ENCODE data around the gene ABTB2.
A peak's percentile ranks its signal among the peaks of the same experiment; 100 is the strongest.
"Not testable (repeated sequence)": the region's sequence is repeated elsewhere in the genome, so short reads cannot be mapped to it uniquely, and the experiment has no call there.

The ABTB2 gene

DNA sequence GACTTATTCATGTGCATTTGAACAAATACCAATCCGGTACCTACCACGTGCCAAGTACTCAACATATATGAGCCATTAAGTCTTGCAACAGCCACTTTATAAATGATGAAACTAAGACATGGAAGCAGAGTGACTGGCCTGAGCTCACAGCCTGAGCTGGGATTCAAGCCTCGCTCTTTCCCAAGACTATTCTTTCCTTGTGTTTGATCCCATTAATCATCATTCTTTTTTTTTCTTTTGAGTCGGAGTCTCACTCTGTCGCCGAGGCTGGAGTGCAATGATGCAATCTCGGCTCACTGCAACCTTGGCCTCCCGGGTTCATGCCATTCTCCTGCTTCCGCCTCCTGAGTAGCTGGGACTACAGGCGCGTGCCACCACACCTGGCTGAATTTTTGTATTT is 119.3 kb downstream of the ABTB2 start:
- DNase-seq (ENCODE audit: low read depth in 2 of 2) = no peak

GRCh38 chr11:34236572-34236971 is 121.2 kb downstream of the ABTB2 start:
- no peak for DNase-seq (ENCODE audit: low read depth in 2 of 2)

DNA sequence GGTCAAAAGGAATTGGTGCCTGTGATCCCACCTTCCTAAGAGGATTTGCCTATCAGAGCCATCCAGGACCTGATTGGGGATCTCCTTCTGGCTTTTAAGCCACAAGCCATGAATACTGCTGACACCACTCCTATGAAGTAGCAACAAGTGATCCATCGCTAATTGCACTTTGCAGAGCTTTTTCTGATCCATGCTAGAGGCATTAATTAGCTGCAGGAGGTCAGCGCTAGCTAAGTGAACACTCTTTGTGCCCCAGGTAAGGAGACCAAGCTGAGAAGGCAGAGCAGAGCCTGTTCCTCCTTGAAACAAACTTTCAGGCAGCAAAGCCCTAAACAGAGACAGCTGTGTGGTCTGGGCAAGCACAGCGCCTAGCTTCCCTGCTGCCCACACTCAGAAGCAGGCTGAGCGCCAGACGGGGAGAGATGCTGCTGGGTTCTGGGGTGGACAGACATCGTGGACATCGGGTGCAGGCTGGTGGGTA is 122.2 kb downstream of the ABTB2 start:
- DNase-seq (ENCODE audit: low read depth in 2 of 2) = no peak

GRCh38 chr11:34235189-34235588 is 122.6 kb downstream of the ABTB2 start:
- DNase-seq (ENCODE audit: low read depth in 2 of 2) = no peak

DNA sequence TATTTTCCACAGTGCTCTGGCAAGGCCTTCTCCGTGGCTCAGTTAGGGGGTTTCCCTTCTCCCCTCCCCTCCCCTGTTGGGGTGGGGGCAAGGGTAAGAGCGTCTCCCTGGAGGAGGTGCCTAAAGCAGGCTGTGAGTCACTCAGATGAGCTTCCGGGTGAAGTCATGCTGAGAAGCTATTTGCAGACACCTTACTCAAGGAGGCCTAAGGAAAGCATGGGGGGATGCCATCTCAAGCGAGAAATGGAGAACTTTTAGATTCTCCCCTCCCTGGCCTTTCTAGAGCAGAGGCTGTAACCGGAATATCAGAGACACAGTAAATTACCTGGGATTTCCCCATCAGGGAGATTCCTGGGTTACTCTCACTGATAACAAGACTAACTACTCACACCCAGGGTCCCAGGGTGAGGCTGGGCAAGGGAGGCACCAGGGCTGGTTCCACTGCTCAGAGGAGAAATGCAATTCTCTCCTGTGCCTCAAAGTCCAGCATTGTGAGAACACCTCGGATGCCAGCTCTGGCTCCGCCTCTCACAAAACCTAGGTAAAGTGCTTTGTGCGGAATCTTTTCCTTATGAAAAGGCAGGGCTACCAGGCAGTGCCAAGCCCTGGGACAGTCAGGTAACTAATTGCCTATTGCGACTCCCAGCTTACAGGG is 123.6 kb downstream of the ABTB2 start:
- peak; percentile 58 to 69 for DNase-seq (ENCODE audit: low read depth in 2 of 2)

- no peak for DNase-seq (ENCODE audit: low read depth in 2 of 2)
Observed at GRCh38 chr11:34233215-34233614, 124.6 kb downstream of the ABTB2 start.

DNA sequence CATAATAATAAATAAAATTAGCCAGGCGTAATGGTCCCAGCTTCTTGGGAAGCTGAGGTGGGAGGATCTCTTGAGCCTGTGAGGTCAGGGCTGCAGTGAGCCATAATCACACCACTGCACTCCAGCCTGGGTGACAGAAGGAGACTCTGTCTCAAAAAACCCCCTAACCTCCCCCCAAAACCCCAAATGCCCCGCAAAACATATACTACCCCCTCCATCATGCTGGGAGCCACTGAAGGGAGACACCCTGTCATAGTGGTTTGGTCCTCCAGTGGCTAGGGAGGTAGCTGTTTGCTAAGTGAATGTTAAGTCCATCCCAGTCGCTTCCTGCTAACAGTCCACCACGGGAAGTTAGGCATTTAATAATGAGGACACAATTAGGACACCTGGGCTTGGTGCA is 125.0 kb downstream of the ABTB2 start:
- no peak for DNase-seq (ENCODE audit: low read depth in 2 of 2)

- no peak for DNase-seq (ENCODE audit: low read depth in 2 of 2)
Observed at GRCh38 chr11:34226210-34226609, 131.6 kb downstream of the ABTB2 start.

DNA sequence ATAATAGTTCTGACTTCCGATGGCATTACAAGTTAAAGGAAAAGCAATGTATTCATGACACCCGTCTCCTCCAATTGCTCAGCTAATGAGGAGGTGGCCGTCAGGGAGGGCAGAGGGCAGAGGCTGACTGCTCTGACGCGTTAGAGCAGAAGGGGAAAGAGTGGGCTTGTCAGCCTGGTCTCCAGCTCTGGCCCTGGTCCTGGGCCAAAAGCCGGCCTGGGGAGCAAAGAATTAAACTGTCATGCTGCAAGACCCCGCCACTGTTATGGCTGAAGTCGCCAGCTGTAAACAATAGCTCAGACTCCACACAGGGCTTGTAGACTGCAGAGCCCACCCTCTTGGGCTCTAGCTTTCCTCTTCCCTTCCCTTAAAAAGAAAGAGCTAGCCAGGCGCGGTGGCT is 132.7 kb downstream of the ABTB2 start:
- DNase-seq (ENCODE audit: low read depth in 2 of 2) = no peak

DNA sequence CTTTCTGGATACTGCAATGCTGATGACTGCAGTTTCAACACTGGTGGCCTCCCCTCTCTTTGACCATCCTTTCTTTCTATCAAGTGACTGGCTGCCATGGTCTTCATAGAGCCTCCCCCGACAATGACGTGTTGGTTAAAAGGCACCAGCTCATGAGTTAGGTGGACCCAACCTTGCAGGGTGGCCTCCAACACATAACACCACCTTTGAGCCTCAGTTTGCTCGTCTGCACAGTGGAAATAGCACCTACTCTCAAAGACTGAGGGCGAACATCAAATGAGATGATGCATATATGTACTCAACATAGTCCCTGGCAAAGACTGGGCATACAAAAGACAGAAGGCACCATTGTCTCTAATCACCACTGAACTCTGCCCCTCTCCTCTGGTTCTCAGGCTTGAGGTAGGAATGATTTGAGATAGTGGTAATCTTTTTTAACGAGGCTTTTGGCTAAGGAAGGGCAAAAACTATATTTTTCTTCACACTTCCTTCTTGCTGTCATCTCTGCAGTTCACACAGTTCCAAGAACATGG is 133.3 kb downstream of the ABTB2 start:
- DNase-seq (ENCODE audit: low read depth in 2 of 2) = no peak

GRCh38 chr11:34223907-34224306 is 133.9 kb downstream of the ABTB2 start:
- no peak for DNase-seq (ENCODE audit: low read depth in 2 of 2)

- no peak for DNase-seq (ENCODE audit: low read depth in 2 of 2)
Observed at GRCh38 chr11:34223021-34223813, 134.6 kb downstream of the ABTB2 start.

DNA sequence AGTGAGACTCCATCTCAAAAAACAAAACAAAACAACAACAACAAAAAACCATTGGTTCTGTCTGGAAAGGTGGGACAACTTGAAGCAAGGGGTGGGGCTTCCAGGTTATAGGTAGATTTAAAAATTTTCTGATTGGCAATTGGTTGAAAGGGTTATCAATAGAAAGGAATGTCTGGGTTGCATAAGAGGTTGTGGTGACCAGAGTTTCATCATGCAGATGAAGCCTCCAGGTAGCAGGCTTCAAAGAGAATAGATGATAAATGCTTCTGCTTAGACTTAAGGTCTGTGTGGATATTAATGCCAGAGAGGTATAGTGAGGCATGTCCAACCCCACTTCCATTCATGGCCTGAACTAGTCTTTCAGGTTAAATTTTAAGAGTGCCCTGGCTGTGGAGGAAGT is 135.8 kb downstream of the ABTB2 start:
- no peak for DNase-seq (ENCODE audit: low read depth in 2 of 2)

DNA sequence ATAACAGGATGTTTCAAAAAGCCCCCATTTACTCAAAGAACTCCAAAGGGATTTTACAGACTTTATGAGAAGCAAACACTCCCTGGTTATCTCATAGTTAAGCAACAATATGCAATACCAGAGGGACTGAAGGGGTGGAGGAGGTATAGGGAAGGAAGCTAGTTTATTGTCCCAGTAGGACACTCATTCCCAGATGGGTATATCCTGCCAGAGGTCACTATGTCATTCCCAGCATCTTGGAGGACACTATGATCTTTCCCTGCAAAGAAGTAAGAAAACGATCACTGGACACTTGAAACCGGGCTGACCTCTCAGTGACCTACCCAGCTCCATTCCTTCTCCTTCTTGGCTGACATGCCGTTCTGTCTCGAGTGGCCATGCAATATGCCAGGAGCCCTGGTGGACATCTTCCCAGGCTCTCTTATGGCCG is 137.9 kb downstream of the ABTB2 start:
- DNase-seq (ENCODE audit: low read depth in 2 of 2) = no peak

DNA sequence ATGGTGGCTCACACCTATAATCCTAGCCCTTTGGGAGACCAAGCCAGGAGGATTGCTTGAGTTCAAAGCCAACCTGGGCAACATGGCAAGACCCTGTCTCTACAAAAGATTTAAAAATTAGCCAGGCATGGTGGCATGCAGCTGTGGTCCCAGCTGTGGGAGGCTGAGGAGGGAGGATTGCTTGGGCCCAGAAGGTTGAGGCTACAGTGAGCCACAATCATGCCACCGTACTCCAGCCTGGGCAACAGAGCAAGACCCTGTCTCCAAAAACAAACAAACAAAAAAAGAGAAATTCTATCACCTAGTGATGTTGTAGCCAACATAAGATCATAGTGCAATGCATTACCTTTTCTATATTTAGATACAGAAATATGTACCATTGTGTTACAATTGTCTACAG is 138.5 kb downstream of the ABTB2 start:
- no peak for DNase-seq (ENCODE audit: low read depth in 2 of 2)

- not testable (repeated sequence) for DNase-seq (ENCODE audit: low read depth in 2 of 2)
Observed at GRCh38 chr11:34218756-34219155, 139.1 kb downstream of the ABTB2 start.

GRCh38 chr11:34218067-34218466 is 139.7 kb downstream of the ABTB2 start:
- DNase-seq (ENCODE audit: low read depth in 2 of 2) = no peak

DNA sequence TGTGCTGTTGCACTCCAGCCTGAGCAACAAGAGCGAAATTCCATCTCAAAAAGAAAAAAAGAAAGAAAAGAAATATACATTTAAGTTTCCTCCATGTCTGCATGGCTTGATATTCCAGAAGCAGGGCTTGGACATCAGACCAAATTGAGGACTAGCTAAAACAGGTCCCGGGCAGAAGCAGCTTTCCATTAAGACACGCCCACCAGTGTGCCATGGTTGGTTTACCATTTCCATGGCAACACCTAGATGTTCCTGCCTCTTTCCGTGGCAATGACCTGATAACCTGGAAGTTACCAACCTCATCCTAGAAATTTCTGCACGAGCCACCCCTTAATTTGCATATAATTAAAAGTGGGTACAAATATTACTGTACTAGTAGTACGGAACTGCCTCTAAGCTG is 141.1 kb downstream of the ABTB2 start:
- no peak for DNase-seq (ENCODE audit: low read depth in 2 of 2)

- no peak for DNase-seq (ENCODE audit: low read depth in 2 of 2)
Observed at GRCh38 chr11:34215806-34216453, 141.9 kb downstream of the ABTB2 start.

- peak; percentile 66 to 75 for DNase-seq (ENCODE audit: low read depth in 2 of 2)
Observed at GRCh38 chr11:34214961-34215805, 142.6 kb downstream of the ABTB2 start.

DNA sequence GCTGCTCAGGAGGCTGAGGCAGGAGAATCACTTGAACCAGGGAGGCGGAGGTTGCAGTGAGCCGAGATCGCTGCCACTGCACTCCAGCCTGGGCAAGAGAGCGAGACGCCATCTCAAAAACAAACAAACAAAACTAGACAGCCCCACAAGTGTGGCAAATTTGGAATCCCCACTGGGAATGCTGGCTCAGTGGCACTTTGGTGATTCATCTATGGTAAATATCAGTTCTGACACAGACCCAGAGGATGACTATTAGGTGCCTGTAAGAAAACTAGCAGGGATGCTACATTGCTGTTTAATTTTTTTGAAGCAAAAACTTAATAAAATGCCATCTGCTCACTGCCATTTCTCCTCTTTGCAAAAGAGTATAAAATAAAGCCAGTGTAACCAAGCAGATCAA is 144.4 kb downstream of the ABTB2 start:
- no peak for DNase-seq (ENCODE audit: low read depth in 2 of 2)

GRCh38 chr11:34212566-34212965 is 145.2 kb downstream of the ABTB2 start:
- no peak for DNase-seq (ENCODE audit: low read depth in 2 of 2)

All from stimulated activated CD4-positive, alpha-beta T cell treated with anti-CD3 and anti-CD28 coated beads, Interleukin-12 subunit alpha, Interleukin-12 subunit beta, amount 100 ng/mL, for 24 hours (primary cell).